ENCODE results near the gene PSMB7. TPM values are rescaled to one million over a fixed set of nuclear protein-coding genes. Genes with fewer than 3 reads are reported as not detected.

The PSMB7 gene
- total RNA-seq, 2 experiments from 2014 or later: 164 to 186 TPM

DNA sequence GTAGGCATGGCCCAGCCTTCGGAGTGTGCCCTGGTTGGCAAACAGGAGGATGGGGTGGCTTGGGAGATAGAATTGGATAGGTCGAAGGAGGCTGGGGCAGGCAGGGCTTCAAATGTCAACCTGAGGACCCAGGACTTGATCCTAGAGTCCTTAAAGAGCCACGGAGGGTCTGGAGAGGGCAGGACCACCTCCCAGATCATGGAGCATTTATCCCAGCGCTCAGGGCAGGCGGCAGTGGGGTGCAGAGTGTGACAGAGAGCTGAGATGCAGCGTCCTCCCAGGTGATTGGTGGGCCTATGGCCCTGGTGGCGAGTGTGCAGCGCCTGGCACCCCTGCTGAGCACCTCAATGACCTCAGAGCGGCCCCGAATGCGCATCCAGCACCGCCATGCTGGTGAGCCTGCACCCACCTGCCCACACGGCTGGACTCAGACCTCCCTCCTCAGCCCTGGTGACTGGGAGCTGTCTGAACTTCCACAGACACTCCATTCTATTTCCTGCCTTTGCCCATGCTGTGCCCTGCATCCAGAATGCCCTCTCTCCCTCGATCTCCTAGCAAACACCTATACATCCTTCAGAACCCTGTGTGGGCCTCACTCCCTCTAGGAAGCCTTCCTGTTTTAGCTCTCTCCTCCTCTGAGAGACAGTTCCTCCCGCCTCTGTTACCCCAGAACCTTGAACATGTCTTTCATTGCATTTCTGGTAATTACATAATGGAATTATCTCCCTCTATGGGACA lies 41.3 kb upstream of the PSMB7 start:
- Histone ChIP-seq H3K9me2 (ENCODE audit: insufficient read depth, low read length) (no peaks in the 10 kb centered on the region), H3K4me3 (ENCODE audit: low read depth, low read length, poor library complexity, severe bottlenecking) (no peak overlapping the region), H4K20me1 (ENCODE audit: insufficient read depth, low read length) (no peaks in the 10 kb centered on the region), H3K4me1 (ENCODE audit: insufficient read depth, low read length, poor library complexity, severe bottlenecking) (no peaks in the 10 kb centered on the region), H3K4me2 (ENCODE audit: low read length) (no peak overlapping the region), H3K9me3 (ENCODE audit: low read length) (no peaks in the 10 kb centered on the region), H3K36me3 (ENCODE audit: insufficient read depth, low read length) (no peaks in the 10 kb centered on the region), H3K79me2 (ENCODE audit: insufficient read depth, low read depth, low read length) (no peaks in the 10 kb centered on the region), H2AFZ (ENCODE audit: low read length) (no peak overlapping the region), H3K27ac (ENCODE audit: low read depth, low read length, poor library complexity, severe bottlenecking) (no peak overlapping the region)
- no peak for TF ChIP-seq CTCF (conservative IDR thresholded peaks at IDR 0.05; ENCODE audit: low read length)
- no peak for TF ChIP-seq EZH2phosphoT487 (IDR thresholded peaks at IDR 0.05; ENCODE audit: borderline replicate concordance, low read depth, low read length)
- intact Hi-C loops (cut with micrococcal nuclease; ENCODE audit: unreplicated experiment): no loop called here
- ChIA-PET POLR2A (interaction anchor here (0.6 kb wide), 1 partner anchor 320 kb away, joined by 3 read pairs; no protein-coding TSS in a partner anchor), CTCF (ENCODE audit: unreplicated experiment) (no interaction called here)
- BruUV-seq (replicated peaks): no TSS peak
- DNase-seq (ENCODE audit: low spot score): no peak

DNA sequence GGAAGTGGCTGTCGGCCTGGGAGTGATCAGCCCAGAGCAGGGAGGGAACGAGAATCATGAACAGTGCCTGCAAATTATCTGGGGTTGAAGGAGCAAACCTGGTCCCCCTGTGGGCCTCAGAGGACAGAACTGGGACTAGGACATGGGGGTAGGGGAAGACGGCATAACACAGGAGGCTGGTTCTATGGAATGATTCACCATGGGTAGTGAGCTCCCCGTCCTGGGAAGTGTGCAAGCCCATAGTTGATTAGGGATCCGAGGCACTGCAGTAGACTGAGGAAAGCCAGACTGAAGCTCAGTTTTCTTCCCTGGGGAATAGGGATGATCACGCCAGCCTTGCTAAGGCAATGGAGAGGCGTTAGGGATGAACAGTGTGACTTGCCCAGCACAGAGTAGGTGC lies 40.6 kb upstream of the PSMB7 start:
- intact Hi-C loops (cut with micrococcal nuclease; ENCODE audit: unreplicated experiment): no loop called here
- no TSS peak for BruUV-seq (replicated peaks)
- no peak for DNase-seq (ENCODE audit: low spot score)
- Histone ChIP-seq H3K79me2 (ENCODE audit: insufficient read depth, low read depth, low read length) (no peaks in the 10 kb centered on the region), H4K20me1 (ENCODE audit: insufficient read depth, low read length) (no peaks in the 10 kb centered on the region), H3K4me2 (ENCODE audit: low read length) (no peak overlapping the region), H3K36me3 (ENCODE audit: insufficient read depth, low read length) (no peaks in the 10 kb centered on the region), H2AFZ (ENCODE audit: low read length) (no peak overlapping the region), H3K27ac (ENCODE audit: low read depth, low read length, poor library complexity, severe bottlenecking) (no peak overlapping the region), H3K9me3 (ENCODE audit: low read length) (no peaks in the 10 kb centered on the region), H3K4me3 (ENCODE audit: low read depth, low read length, poor library complexity, severe bottlenecking) (no peak overlapping the region), H3K4me1 (ENCODE audit: insufficient read depth, low read length, poor library complexity, severe bottlenecking) (no peaks in the 10 kb centered on the region), H3K9me2 (ENCODE audit: insufficient read depth, low read length) (no peaks in the 10 kb centered on the region)
- CTCF ChIA-PET (ENCODE audit: unreplicated experiment): interaction anchor here (0.6 kb wide), 1 partner anchor 100 kb away, joined by 3 read pairs; no protein-coding TSS in a partner anchor
- POLR2A ChIA-PET: no interaction called here
- TF ChIP-seq EZH2phosphoT487 (IDR thresholded peaks at IDR 0.05; ENCODE audit: borderline replicate concordance, low read depth, low read length): no peak
- TF ChIP-seq CTCF (conservative IDR thresholded peaks at IDR 0.05; ENCODE audit: low read length): no peak

GRCh38 chr9:124454791-124455443 lies 39.7 kb upstream of the PSMB7 start:
- H3K27ac ChIP-seq (ENCODE audit: low read depth, low read length, poor library complexity, severe bottlenecking): no peak overlapping the region
- H4K20me1 ChIP-seq (ENCODE audit: insufficient read depth, low read length): no peaks in the 10 kb centered on the region
- intact Hi-C loops (cut with micrococcal nuclease; ENCODE audit: unreplicated experiment): no loop called here
- no peak overlapping the region for H3K4me3 ChIP-seq (ENCODE audit: low read depth, low read length, poor library complexity, severe bottlenecking)
- H3K36me3 ChIP-seq (ENCODE audit: insufficient read depth, low read length): no peaks in the 10 kb centered on the region
- no peak overlapping the region for H3K4me2 ChIP-seq (ENCODE audit: low read length)
- no TSS peak for BruUV-seq (replicated peaks)
- CTCF ChIA-PET (ENCODE audit: unreplicated experiment): no interaction called here
- no peak overlapping the region for H2AFZ ChIP-seq (ENCODE audit: low read length)
- H3K9me2 ChIP-seq (ENCODE audit: insufficient read depth, low read length): no peaks in the 10 kb centered on the region
- TF ChIP-seq CTCF (conservative IDR thresholded peaks at IDR 0.05; ENCODE audit: low read length) (no peak), EZH2phosphoT487 (IDR thresholded peaks at IDR 0.05; ENCODE audit: borderline replicate concordance, low read depth, low read length) (no peak)
- DNase-seq (ENCODE audit: low spot score): no peak
- no peaks in the 10 kb centered on the region for H3K4me1 ChIP-seq (ENCODE audit: insufficient read depth, low read length, poor library complexity, severe bottlenecking)
- no peaks in the 10 kb centered on the region for H3K9me3 ChIP-seq (ENCODE audit: low read length)
- no peaks in the 10 kb centered on the region for H3K79me2 ChIP-seq (ENCODE audit: insufficient read depth, low read depth, low read length)
- POLR2A ChIA-PET: no interaction called here
